D721Med (cell line): ENCODE data around the gene CLEC5A.

Experiments
- DNase-seq: peaks from one replicate; pipeline ENCODE4 v3.0.0; 2011; ENCODE audit warnings: low spot score; ENCODE audit not compliant: insufficient read length
- FAIRE-seq: peaks from 2 replicates; lab custom pipeline; 2011; peaks lifted over from hg19 to GRCh38; lab: Jason Lieb, UNC
- TF ChIP-seq, protein P1 (sequence below): IDR thresholded peaks from 2 replicates; pipeline ENCODE4 v1.5.1; 2012; ENCODE audit warnings: mild to moderate bottlenecking, control low read depth; ENCODE audit not compliant: insufficient read depth; ENCODE audit errors: missing control alignments

Gene CLEC5A

GRCh38 chr7:141949451-141949850 is 2.7 kb upstream of the CLEC5A start:
- FAIRE-seq (no peak), DNase-seq (no peak)
- TF ChIP-seq, protein P1, sequence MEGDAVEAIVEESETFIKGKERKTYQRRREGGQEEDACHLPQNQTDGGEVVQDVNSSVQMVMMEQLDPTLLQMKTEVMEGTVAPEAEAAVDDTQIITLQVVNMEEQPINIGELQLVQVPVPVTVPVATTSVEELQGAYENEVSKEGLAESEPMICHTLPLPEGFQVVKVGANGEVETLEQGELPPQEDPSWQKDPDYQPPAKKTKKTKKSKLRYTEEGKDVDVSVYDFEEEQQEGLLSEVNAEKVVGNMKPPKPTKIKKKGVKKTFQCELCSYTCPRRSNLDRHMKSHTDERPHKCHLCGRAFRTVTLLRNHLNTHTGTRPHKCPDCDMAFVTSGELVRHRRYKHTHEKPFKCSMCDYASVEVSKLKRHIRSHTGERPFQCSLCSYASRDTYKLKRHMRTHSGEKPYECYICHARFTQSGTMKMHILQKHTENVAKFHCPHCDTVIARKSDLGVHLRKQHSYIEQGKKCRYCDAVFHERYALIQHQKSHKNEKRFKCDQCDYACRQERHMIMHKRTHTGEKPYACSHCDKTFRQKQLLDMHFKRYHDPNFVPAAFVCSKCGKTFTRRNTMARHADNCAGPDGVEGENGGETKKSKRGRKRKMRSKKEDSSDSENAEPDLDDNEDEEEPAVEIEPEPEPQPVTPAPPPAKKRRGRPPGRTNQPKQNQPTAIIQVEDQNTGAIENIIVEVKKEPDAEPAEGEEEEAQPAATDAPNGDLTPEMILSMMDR, result no peak

DNA sequence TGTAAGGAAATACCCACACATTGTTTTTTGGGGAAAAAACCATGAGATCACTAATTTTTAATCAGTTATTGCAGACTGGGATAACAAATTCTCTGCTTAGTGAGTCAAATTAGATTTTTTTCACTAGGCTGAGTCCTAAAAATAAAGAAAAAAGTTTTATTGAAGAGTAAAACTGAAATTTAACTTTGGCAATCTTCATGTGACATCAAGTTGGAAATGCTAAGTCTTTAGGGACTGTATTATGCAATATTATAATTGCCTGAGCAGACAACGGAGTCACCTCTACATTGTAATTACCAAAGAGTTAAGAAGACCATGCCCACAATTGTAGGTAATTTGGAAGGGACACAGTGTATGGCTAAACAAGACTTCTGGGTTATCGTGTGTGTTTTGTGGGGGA is 2.2 kb upstream of the CLEC5A start:
- DNase-seq (no peak), FAIRE-seq (no peak)
- TF ChIP-seq, protein P1, result no peak

DNA sequence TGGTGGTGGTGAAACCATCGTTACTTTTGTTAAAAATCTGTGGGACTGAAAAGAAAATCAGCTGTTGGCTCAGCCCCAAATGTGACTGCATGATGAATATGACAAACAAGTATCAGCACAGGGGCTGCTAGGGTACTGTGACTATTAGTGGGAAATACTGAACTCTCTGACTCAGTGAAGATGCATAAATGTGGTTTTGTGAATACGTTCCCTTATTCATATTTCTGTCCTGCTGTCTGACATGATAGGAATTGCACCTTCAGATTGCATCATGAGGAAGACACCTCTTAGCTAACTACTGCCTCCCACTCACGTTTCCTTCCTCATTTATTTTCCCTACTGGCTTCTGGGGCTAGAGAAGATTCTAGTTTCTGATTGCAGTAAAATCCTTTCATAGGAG is 1.4 kb downstream of the CLEC5A start:
- DNase-seq (no peak), FAIRE-seq (no peak)
- TF ChIP-seq, protein P1, result no peak

GRCh38 chr7:141944811-141945210 is 2.0 kb downstream of the CLEC5A start:
- DNase-seq (no peak), FAIRE-seq (no peak)
- TF ChIP-seq, protein P1, result no peak

- TF ChIP-seq, protein P1, result no peak
Measured at GRCh38 chr7:141943846-141944245, 2.9 kb downstream of the CLEC5A start.

GRCh38 chr7:141941075-141941474 is 5.7 kb downstream of the CLEC5A start:
- DNase-seq, result no peak
- FAIRE-seq, result no peak
- TF ChIP-seq, protein P1, result no peak

More at GRCh38 chr7:141943846-141944245, 2.9 kb downstream of the CLEC5A start:
- DNase-seq (no peak), FAIRE-seq (no peak)

GRCh38 chr7:141930211-141930610 is 16.6 kb downstream of the CLEC5A start:
- DNase-seq, result no peak
- TF ChIP-seq, protein P1, result no peak
- no peak for FAIRE-seq
